H1 (cell line): ENCODE results near the gene LRRC49. TPM values are rescaled to one million over a fixed set of nuclear protein-coding genes. Genes with fewer than 3 reads are reported as not detected.

Source experiments
- CTCF ChIA-PET: fragments of 300-600 bp; sonication (Branson Sonifier 250); formaldehyde crosslinking; loops from one replicate; lab custom pipeline; 2021; ENCODE audit not compliant: partially characterized antibody; lab: Charles Lee
- POLR2A ChIA-PET: fragments of 300-600 bp; sonication (Branson Sonifier 250); formaldehyde crosslinking; loops from one replicate; lab custom pipeline; 2021; ENCODE audit warnings: inconsistent platforms; ENCODE audit not compliant: partially characterized antibody; lab: Charles Lee
- DNase-seq, 2 experiments: peaks; one replicate each; pipeline versions ENCODE4 v3.0.0 to v3.0.0-alpha.2; 2010 to 2022; ENCODE audit warnings: low spot score in 2 of 2, low read depth in 1 of 2, mixed read lengths in 1 of 2
- FAIRE-seq: peaks from 2 replicates; lab custom pipeline; 2011; peaks lifted over from hg19 to GRCh38; lab: Jason Lieb, UNC
- H2AFZ ChIP-seq: 2 replicates; pipeline ENCODE4 v1.8.1; 2012; ENCODE audit warnings: low read length, inconsistent platforms
- H2AK5ac ChIP-seq: 2 replicates; pipeline ENCODE4 v1.6.1; 2013; ENCODE audit warnings: low read depth, low read length
- H2BK120ac ChIP-seq: replicated peaks from 2 replicates; pipeline ENCODE3; 2013; ENCODE audit warnings: low read depth, low read length, inconsistent platforms
- H2BK12ac ChIP-seq: 2 replicates; pipeline ENCODE4 v1.6.1; 2013; ENCODE audit warnings: low read depth, low read length
- H2BK15ac ChIP-seq: 2 replicates; pipeline ENCODE4 v1.6.1; 2013; ENCODE audit warnings: low read length
- H2BK20ac ChIP-seq: 2 replicates; pipeline ENCODE4 v1.6.1; 2013; ENCODE audit warnings: low read length
- H2BK5ac ChIP-seq: 2 replicates; pipeline ENCODE4 v1.6.1; 2013; ENCODE audit warnings: low read depth, low read length
- H3K14ac ChIP-seq: 2 replicates; pipeline ENCODE4 v1.6.1; 2013; ENCODE audit warnings: inconsistent platforms; ENCODE audit not compliant: insufficient read length
- H3K18ac ChIP-seq: 2 replicates; pipeline ENCODE4 v1.6.1; 2013; ENCODE audit warnings: low read length; ENCODE audit errors: extremely low read depth
- H3K23ac ChIP-seq: 2 replicates; pipeline ENCODE4 v1.6.1; 2013; ENCODE audit warnings: inconsistent platforms; ENCODE audit not compliant: insufficient read length
- H3K23me2 ChIP-seq: 2 replicates; pipeline ENCODE4 v1.6.1; 2013; ENCODE audit warnings: low read depth, low read length
- H3K27ac ChIP-seq: 2 replicates; pipeline ENCODE4 v1.6.1; 2011; ENCODE audit warnings: low read depth, low read length, inconsistent platforms
- H3K27me3 ChIP-seq, 4 experiments: replicated peaks in 1 of 4; 1 replicate in 1 of 4; 2 replicates in 3 of 4; pipeline versions ENCODE4 v1.6.1 to v1.8.1; 2011 to 2013; ENCODE audit warnings: low read length in 3 of 4, mild to moderate bottlenecking in 3 of 4, inconsistent platforms in 2 of 4, mixed read lengths in 2 of 4, moderate library complexity in 1 of 4; ENCODE audit not compliant: control insufficient read depth in 3 of 4, insufficient read depth in 3 of 4; ENCODE audit errors: extremely low read depth in 1 of 4
- H3K36me3 ChIP-seq, 4 experiments: 2 replicates each; pipeline versions ENCODE4 v1.6.1 to v1.8.1; 2011 to 2013; ENCODE audit warnings: mild to moderate bottlenecking in 4 of 4, low read length in 3 of 4, moderate library complexity in 2 of 4, control low read depth in 1 of 4, inconsistent platforms in 1 of 4; ENCODE audit not compliant: insufficient read depth in 4 of 4, control insufficient read depth in 2 of 4
- H3K4ac ChIP-seq: replicated peaks from 2 replicates; pipeline ENCODE3; 2013; ENCODE audit warnings: low read length, low read depth, mixed read lengths, inconsistent platforms; ENCODE audit not compliant: insufficient read length
- H3K4me1 ChIP-seq, 4 experiments: replicated peaks in 1 of 4; 1 replicate in 1 of 4; 2 replicates in 3 of 4; pipeline versions ENCODE4 v1.6.1 to v1.8.1; 2011 to 2013; ENCODE audit warnings: low read length in 3 of 4, inconsistent platforms in 2 of 4, mixed read lengths in 1 of 4; ENCODE audit not compliant: insufficient read depth in 4 of 4, control insufficient read depth in 3 of 4
- H3K4me2 ChIP-seq, 2 experiments: 2 replicates each; pipeline versions ENCODE4 v1.6.1 to v1.8.1; 2011 to 2013; ENCODE audit warnings: low read depth in 2 of 2, low read length in 2 of 2, control low read depth in 1 of 2, inconsistent platforms in 1 of 2, mild to moderate bottlenecking in 1 of 2; ENCODE audit not compliant: insufficient read depth in 1 of 2
- H3K4me3 ChIP-seq, 4 experiments: fragments of 200-600, 300-600 bp in 1 of 4; sonication (generic), shearing (Covaris generic), sonication (Bioruptor Twin) in 1 of 4; 2 replicates each; pipeline versions ENCODE4 v1.5.1 to v1.8.1; 2011 to 2016; ENCODE audit warnings: low read length in 4 of 4, low read depth in 3 of 4, control low read depth in 2 of 4, inconsistent platforms in 2 of 4, mild to moderate bottlenecking in 2 of 4, mixed read lengths in 1 of 4, moderate library complexity in 1 of 4; ENCODE audit not compliant: insufficient read depth in 2 of 4; ENCODE audit errors: extremely low read depth in 1 of 4
- H3K56ac ChIP-seq: replicated peaks from 2 replicates; pipeline ENCODE3; 2013; ENCODE audit warnings: low read depth, mild to moderate bottlenecking, mixed read lengths, low read length, inconsistent platforms; ENCODE audit not compliant: insufficient read length
- H3K79me1 ChIP-seq: 2 replicates; pipeline ENCODE4 v1.6.1; 2013; ENCODE audit warnings: low read depth, low read length, control low read depth
- H3K79me2 ChIP-seq, 2 experiments: 2 replicates each; pipeline versions ENCODE4 v1.6.1 to v1.8.1; 2012 to 2013; ENCODE audit warnings: low read length in 2 of 2, mild to moderate bottlenecking in 2 of 2, inconsistent platforms in 1 of 2; ENCODE audit not compliant: insufficient read depth in 2 of 2, control insufficient read depth in 1 of 2
- H3K9ac ChIP-seq, 4 experiments: replicated peaks in 1 of 4; 1 replicate in 1 of 4; 2 replicates in 3 of 4; pipeline versions ENCODE4 v1.6.1 to v1.8.1; 2011 to 2013; ENCODE audit warnings: low read depth in 3 of 4, low read length in 3 of 4, control low read depth in 2 of 4, mild to moderate bottlenecking in 2 of 4, moderate library complexity in 2 of 4, inconsistent platforms in 1 of 4; ENCODE audit errors: extremely low read depth in 1 of 4
- H3K9me3 ChIP-seq, 2 experiments: 2 replicates each; pipeline versions ENCODE4 v1.6.1 to v1.8.1; 2012 to 2013; ENCODE audit warnings: mild to moderate bottlenecking in 2 of 2, moderate library complexity in 2 of 2, control low read depth in 1 of 2, inconsistent platforms in 1 of 2, low read depth in 1 of 2, low read length in 1 of 2, mixed read lengths in 1 of 2; ENCODE audit not compliant: insufficient read depth in 2 of 2
- H4K20me1 ChIP-seq, 2 experiments: replicated peaks in 1 of 2; 2 replicates each; pipeline versions ENCODE3 to v1.8.1; 2011 to 2013; ENCODE audit warnings: inconsistent platforms in 2 of 2, low read length in 2 of 2, mild to moderate bottlenecking in 1 of 2; ENCODE audit not compliant: insufficient read depth in 2 of 2, control insufficient read depth in 1 of 2
- H4K5ac ChIP-seq: 2 replicates; pipeline ENCODE4 v1.6.1; 2013; ENCODE audit warnings: low read length, low read depth, mixed read lengths, inconsistent platforms; ENCODE audit not compliant: insufficient read length
- H4K8ac ChIP-seq: 2 replicates; pipeline ENCODE4 v1.8.0; 2013; ENCODE audit warnings: mild to moderate bottlenecking, moderate library complexity, low read length, inconsistent platforms; ENCODE audit not compliant: insufficient read depth; ENCODE audit errors: extremely low read depth
- H4K91ac ChIP-seq: replicated peaks from 2 replicates; pipeline ENCODE3; 2013; ENCODE audit warnings: low read length, mixed read lengths, inconsistent platforms; ENCODE audit not compliant: insufficient read length
- BRCA1 ChIP-seq: IDR thresholded peaks from 2 replicates; pipeline ENCODE4 v1.6.1; 2012; ENCODE audit warnings: low read depth, low read length, improper control_type of control experiment
- CEBPB ChIP-seq: IDR thresholded peaks from 2 replicates; pipeline ENCODE4 v1.6.1; 2012; ENCODE audit warnings: low read depth, low read length
- HDAC2 ChIP-seq, 2 experiments: fragments of 300-600 bp in 1 of 2; sonication (generic) in 1 of 2; IDR thresholded peaks; 2 replicates each; pipeline ENCODE4 v1.6.1; 2011 to 2012; ENCODE audit warnings: low read depth in 2 of 2, low read length in 2 of 2, mild to moderate bottlenecking in 2 of 2, moderate library complexity in 2 of 2, borderline replicate concordance in 1 of 2, inconsistent platforms in 1 of 2
- HDAC6 ChIP-seq: IDR thresholded peaks from one replicate; pipeline ENCODE4 v1.7.1; 2012; ENCODE audit warnings: low read depth, mild to moderate bottlenecking, inconsistent platforms, low read length, moderate library complexity
- MAFK ChIP-seq: IDR thresholded peaks from 2 replicates; pipeline ENCODE4 v1.6.1; 2012; ENCODE audit warnings: low read depth, mild to moderate bottlenecking, improper control_type of control experiment, low read length
- TAF7 ChIP-seq: optimal IDR thresholded peaks from 2 replicates; pipeline ENCODE3; 2011; ENCODE audit warnings: low read depth, mild to moderate bottlenecking, inconsistent platforms, low read length, moderate library complexity, borderline replicate concordance
- WGBS, 2 experiments: shearing (Covaris generic) in 1 of 2; methylation state at CpG; one replicate each; pipeline versions ENCODE4 v1.1.6 to v1.1.7; 2013 to 2015; ENCODE audit warnings: low lambda C conversion rate in 2 of 2, mixed read lengths in 2 of 2, inconsistent platforms in 1 of 2, low coverage in 1 of 2, missing lambda C conversion rate in 1 of 2; ENCODE audit not compliant: insufficient replicate concordance in 2 of 2, insufficient coverage in 1 of 2, insufficient read length in 1 of 2; ENCODE audit errors: extremely low coverage in 1 of 2, missing lambda C conversion rate in 1 of 2; 5-methylcytosine and 5-hydroxymethylcytosine counted together
- polyA plus RNA-seq, 7 experiments: library from polyadenylated mRNA; depleted of rRNA in 3 of 7; stranded (reverse) in 5 of 7; unstranded in 2 of 7; fragments of >200 nt in 5 of 7; fragments of 200-250 nt in 2 of 7; gene quantifications; 1 replicate in 5 of 7; 2 replicates in 1 of 7; 4 replicates in 1 of 7; pipeline versions ENCODE4 v1.2.1 to v1.2.3, GENCODE V29; 2011 to 2013; ENCODE audit warnings: missing spikeins in 2 of 7, mixed read lengths in 2 of 7
- total RNA-seq: library from RNA; stranded (reverse); fragmentation: NEBNext Ultra II Directional; extraction: Animal tissue kit (Norgen Biotek cat#: 25700); gene quantifications from 2 replicates; pipeline ENCODE4 v1.2.1, GENCODE V29; 2021
- TF ChIP-seq, protein P1 (sequence below), 3 experiments: IDR thresholded peaks; 1 replicate in 2 of 3; 2 replicates in 1 of 3; pipeline versions ENCODE4 v1.5.1 to v1.6.1; 2011; ENCODE audit warnings: low read length in 3 of 3, mild to moderate bottlenecking in 3 of 3, inconsistent platforms in 2 of 3, low read depth in 1 of 3, moderate library complexity in 1 of 3; ENCODE audit not compliant: insufficient read depth in 1 of 3; ENCODE audit errors: control extremely low read depth in 1 of 3
- TF ChIP-seq, protein P2 (sequence below): IDR thresholded peaks from 2 replicates; pipeline ENCODE4 v1.6.1; 2012; ENCODE audit warnings: inconsistent platforms

LRRC49 gene
- total and polyA plus RNA-seq, 2 of the 8 experiments (the other 6 are each of a cell fraction or from before 2014, with no cell fraction given): 5.0 to 10.4 TPM

DNA sequence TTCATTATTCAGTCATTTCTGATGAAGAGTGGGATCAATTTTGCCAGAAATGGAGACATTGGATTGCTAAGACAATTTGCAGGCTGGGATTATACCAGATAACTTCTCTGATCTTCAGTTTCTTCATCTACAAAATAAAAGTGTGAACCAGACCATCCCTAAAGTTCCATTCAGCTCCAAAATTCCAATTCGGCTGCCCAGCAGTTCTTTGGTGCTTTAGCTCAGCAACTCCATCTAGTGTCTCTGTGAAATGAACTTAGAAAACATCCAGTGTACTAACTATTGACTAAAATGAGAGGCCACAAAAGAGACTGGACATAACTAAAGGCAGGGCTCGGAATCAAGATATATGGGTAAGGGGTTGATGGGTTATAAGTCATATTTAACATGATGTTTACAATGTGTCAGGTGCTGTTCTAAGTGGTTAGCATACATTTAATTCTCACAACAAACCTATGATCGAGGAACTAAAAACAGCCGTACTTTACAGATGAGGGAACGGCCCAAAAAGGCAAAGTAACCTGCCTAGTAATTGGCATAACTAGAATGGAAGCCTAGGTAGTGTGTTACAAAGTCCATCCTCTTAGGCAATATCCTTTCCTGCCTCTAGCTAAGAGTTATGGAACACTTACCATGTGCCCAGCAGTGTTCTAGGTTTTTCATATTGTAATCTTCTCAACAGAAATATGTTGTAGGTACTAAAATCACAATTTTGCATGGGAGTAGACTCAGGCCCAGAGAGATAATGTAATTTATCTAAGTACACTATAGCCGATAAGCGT, 17.4 kb upstream of the LRRC49 start:
- no peaks in the 10 kb centered on the region for H4K20me1 ChIP-seq
- H2BK12ac ChIP-seq: no peak overlapping the region
- H3K79me1 ChIP-seq: no peaks in the 10 kb centered on the region
- no peak overlapping the region for H2AK5ac ChIP-seq
- no peaks in the 10 kb centered on the region for H3K23me2 ChIP-seq
- no peak overlapping the region for H3K23ac ChIP-seq
- H2BK120ac ChIP-seq: no peak overlapping the region
- FAIRE-seq (no peak), DNase-seq (no peak)
- H3K56ac ChIP-seq: no peak overlapping the region
- H3K4me3 ChIP-seq: no peak overlapping the region
- no peak overlapping the region for H4K5ac ChIP-seq
- POLR2A ChIA-PET: interaction anchor here (0.9 kb wide), 1 partner anchor 21 kb away, joined by 3 read pairs; no protein-coding TSS in a partner anchor
- no peak overlapping the region for H2BK20ac ChIP-seq
- H2BK15ac ChIP-seq: no peak overlapping the region
- no peak overlapping the region for H4K91ac ChIP-seq
- no peaks in the 10 kb centered on the region for H3K27me3 ChIP-seq
- H3K4me1 ChIP-seq: no peaks in the 10 kb centered on the region
- no peak overlapping the region for H3K27ac ChIP-seq
- WGBS, 2 experiments: 87% methylated on average over 7 of the region's 7 CpGs; no CpG with 5 or more reads in 1 of the 2 experiments
- CTCF ChIA-PET: interaction anchor here (0.6 to 3.9 kb wide), 24 partner anchors 9 to 359 kb away, joined by 3 to 29 read pairs (median 4); partner anchors contain the start of gene LARP6
- no peak overlapping the region for H3K4ac ChIP-seq
- no peak overlapping the region for H3K14ac ChIP-seq
- no peak overlapping the region for H3K4me2 ChIP-seq
- no peak overlapping the region for H3K9ac ChIP-seq
- H2BK5ac ChIP-seq: no peak overlapping the region
- no peak overlapping the region for H2AFZ ChIP-seq
- H3K36me3 ChIP-seq: no peaks in the 10 kb centered on the region; a peak in 1 of 8 replicates
- H3K18ac ChIP-seq: no peak overlapping the region
- no peaks in the 10 kb centered on the region for H3K79me2 ChIP-seq
- H4K8ac ChIP-seq: no peak overlapping the region
- H3K9me3 ChIP-seq: peaks cover 0 to 11% of the 10 kb centered on the region in 2 experiments; a peak in 1 of 4 replicates
- TF ChIP-seq HDAC2 (IDR thresholded peaks at IDR 0.05; ENCODE audit: borderline replicate concordance in 1 of 2, low read depth in 2 of 2, low read length in 2 of 2) (no peak), TAF7 (no peak), BRCA1 (no peak), HDAC6 (no peak), CEBPB (no peak), MAFK (no peak)
- TF ChIP-seq, protein P1, sequence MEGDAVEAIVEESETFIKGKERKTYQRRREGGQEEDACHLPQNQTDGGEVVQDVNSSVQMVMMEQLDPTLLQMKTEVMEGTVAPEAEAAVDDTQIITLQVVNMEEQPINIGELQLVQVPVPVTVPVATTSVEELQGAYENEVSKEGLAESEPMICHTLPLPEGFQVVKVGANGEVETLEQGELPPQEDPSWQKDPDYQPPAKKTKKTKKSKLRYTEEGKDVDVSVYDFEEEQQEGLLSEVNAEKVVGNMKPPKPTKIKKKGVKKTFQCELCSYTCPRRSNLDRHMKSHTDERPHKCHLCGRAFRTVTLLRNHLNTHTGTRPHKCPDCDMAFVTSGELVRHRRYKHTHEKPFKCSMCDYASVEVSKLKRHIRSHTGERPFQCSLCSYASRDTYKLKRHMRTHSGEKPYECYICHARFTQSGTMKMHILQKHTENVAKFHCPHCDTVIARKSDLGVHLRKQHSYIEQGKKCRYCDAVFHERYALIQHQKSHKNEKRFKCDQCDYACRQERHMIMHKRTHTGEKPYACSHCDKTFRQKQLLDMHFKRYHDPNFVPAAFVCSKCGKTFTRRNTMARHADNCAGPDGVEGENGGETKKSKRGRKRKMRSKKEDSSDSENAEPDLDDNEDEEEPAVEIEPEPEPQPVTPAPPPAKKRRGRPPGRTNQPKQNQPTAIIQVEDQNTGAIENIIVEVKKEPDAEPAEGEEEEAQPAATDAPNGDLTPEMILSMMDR (IDR thresholded peaks at IDR 0.05; ENCODE audit: control extremely low read depth in 1 of 3, insufficient read depth in 1 of 3, low read depth in 1 of 3, low read length in 3 of 3): peak in 1 of 3 experiments; percentile 41; a peak in 1 of 4 replicates
- TF ChIP-seq, protein P2, sequence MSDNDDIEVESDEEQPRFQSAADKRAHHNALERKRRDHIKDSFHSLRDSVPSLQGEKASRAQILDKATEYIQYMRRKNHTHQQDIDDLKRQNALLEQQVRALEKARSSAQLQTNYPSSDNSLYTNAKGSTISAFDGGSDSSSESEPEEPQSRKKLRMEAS: no peak
